Measurements from ENCODE around the gene HOXA6.

The HOXA6 gene
- total RNA-seq = 0 reads per million in 4 experiments

DNA sequence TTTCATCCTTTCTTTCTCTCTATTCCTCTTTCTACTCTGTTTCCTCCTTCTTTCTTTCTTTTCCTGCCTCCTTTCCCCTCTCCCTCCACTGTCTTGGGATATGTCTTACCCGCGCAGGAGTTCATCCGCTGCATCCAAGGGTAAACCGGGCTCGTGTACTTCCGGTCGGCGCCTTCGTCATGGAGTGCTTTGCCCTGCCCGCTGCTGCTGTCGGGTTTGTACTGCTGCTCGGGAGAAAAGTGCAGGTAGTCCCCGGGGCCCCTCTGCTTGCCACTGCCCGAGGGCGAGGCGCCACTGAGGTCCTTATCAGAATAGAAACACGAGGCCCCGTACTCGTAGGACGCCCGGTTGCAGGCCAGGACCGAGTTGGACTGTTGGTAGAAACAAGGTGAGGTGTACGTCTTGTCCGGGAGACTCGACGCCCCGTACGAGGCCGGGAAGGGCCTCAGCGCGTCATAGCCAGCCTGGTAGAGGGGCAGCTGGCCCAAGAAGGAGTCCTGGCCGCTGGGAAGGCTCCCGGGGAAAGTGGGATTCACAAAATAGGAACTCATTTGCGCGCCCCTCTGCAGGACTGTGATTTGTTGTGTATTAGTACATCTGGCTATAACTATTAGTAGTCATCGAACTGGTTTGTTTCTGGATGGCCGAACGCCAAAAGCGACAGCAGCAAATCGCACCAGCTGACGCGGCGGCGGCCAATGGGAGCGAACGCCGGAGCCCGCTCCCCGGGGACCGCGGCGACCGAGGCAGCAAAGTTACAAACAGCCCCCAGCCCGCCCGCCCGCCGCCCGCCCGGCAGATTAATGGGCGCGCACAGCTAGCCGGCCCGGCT is at the start of gene HOXA6:
Gene HOXA6, minus strand, starts transcription at position 576 of the 832 bp plus-strand sequence. Its CDS starts 25 bp downstream, at position 551.
- DNase-seq = no peak

GRCh38 chr7:27196287-27196767 is 48.8 kb upstream of the HOXA6 start:
- peak; percentile 76 for DNase-seq

DNA sequence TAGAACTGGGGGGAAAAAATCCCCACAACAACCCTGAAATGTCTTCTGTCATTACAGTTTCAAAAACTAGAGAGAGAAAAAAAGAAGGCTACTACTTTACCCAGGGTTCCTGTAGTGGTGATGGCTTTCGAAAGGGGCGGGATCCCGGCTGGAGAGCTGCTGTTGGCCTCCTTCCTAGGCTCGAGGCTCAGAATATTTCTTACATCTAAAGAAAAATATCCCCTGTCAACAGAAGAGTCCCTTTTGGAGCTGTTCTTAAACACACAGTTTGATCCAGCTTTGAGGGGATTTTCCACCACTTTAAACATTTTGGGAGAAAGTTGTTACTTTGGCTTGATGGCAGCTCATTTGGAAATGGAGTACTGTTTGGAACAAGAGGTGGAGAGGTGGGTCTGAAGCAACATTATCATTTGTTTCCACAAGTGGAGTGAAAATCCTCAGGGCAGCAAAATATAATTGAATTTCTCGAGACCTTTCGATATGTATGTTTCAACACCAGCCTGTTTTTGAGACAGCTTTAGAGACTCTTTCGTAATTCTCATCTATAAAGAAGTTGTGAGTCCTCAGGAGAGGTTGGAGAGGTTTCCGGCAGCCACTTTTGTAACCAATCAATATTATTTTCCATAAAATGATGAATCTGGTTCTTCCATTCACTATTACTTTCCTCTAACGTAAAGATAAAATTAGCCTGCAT is 47.3 kb upstream of the HOXA6 start:
- DNase-seq = no peak

GRCh38 chr7:27194002-27194352 is 46.4 kb upstream of the HOXA6 start:
- no peak for DNase-seq

DNA sequence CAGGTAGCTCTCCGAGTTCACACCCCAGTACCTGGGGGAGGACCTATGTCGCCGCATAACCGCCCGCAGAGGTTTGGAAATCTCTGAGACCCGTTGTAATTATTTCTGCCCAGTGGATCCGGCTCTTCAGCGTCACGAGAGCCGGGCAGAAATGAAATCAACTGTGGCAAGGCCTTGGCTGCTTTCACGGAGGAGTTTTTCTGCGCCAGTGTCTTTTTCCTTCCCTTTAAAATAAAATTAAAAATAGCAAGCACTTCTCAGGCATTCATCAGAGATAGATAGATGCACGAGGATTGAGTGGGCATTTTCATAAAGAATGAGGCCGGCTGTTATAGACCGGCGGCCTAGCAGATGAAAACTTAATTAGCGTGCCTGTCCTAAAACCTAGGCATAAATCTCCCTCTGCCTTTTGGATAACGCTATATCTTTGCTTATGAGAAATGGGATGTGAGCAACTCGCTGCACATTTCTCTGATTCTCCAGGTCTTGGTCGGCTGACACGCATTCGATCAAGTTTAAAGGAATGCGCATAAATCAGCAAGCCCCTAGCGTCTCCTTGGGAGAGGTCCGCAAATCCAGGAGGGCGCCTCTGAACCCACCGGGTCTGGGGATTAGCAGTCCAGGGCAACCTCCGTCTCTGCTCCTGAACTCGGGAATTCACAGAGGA is 45.9 kb upstream of the HOXA6 start:
- DNase-seq = no peak

GRCh38 chr7:27192546-27193334 is 45.2 kb upstream of the HOXA6 start:
- no peak for DNase-seq

DNA sequence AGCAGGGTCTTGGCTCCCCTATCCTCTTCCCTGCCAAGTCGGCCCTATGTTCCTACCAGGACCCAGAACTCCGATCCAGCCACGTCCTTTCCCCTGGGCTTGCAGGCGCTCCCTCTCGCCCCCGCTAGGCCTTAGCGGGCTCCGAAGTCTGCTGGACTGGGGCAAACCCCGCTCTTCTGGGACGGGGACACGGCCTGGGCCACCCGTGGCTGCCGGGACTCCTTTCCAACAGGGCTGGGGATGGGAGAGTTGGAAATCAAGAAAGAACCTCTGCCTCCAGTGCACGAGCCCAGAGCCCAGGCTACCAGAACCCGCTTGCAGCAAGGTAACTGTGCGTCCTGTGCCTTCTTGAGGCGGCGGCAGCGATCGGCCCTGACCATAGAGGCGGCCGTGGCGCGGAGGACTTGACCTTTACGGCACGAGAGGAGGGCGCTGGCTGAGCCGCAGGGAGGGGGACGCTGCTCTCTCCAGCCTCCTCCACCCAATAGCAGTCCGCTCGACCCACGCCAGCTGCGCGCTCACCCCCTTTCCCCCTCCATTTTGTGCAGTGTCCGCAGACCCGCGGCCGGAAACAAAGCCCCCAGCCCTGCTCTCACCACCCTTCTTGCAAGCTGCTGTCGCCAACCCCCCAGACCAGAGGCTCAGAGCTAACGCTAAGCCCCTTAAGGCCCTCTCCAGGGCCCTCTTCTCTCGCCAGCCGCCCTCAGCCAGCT is 44.4 kb upstream of the HOXA6 start:
- no peak for DNase-seq

- DNase-seq = no peak
Measured at GRCh38 chr7:27191161-27191731, 43.7 kb upstream of the HOXA6 start.

DNA sequence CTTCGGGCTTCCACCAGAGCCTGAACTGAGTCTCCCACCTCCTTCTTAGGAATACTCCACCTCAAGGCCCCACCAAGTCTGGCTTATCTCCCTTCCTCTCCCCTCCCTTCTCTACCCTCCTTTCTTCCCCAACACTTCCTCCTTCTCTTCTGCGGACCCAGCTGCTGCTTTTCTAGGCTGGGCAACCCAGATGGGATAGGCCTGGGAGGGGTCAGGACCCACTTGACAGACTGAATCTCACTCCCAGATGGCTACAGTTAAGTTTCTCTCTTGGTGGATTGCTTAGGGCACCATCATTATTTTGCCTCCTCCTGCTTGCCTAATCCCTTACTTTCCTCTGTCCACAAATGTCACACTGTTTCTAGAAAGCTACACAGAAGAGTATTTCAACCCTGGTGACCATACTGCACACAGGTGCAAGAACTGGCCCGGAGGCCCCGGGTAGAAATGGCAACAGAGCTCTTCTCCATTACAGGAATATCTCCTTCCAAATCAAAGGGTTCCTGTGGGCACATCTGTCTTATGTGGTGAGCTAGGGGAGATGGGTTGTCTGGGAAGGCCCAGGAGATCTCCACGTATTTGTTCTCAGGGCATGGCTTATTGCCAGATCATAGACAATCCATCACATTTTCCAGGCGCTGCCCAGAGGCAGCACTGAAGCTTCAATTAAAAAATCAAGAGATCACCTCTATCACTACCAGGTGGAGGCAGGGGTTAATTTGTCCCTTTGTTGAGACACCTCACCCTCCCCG is 42.6 kb upstream of the HOXA6 start:
- DNase-seq = no peak

- no peak for DNase-seq
Measured at GRCh38 chr7:27189295-27189996, 41.9 kb upstream of the HOXA6 start.

- DNase-seq = no peak
Measured at GRCh38 chr7:27188386-27189294, 41.1 kb upstream of the HOXA6 start.

DNA sequence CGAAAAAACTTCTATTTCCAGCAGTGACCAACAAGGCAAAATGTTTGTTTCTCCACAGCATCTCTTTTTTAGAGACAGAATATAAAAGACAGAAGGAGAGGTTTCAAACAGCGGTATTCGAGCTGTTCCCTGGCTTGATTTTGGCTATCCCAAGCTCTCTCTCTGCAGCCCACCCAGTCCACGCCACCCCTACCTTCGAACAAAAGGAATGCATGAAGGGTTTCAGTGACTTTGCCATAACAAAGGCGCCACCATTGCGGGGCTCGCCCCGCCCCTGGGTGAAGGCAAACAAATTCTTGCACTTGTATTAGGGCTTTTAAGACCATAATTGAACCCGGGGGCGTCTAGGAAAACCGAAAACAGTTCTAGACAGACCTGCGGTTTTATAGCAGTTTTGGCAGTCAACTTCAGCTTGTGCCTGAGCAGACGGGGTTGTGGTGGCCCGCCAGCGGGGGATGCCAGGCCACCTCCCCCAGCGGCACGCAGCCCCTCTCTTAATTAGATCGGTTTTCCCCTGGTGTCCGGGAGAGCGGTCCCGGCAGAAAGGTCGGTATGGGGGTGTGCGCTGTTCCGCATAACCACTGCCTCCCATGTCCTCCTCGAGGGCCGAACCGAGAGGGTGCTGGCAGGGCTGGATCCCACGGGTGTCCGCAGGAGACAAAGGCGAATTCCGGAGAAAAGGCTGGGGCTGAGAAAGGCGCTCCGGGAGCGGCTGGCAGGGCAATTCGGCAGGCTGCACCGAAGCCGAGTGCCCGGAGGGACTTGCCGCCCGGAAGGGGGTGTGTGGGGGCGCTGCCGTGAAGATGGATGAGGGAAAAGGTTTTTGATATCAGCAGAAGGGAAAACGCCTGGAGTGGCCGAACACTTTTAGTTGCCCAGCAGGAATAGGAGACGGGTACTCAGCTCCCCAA is 40.2 kb upstream of the HOXA6 start:
- DNase-seq = no peak

GRCh38 chr7:27186668-27187474 is 39.3 kb upstream of the HOXA6 start:
- no peak for DNase-seq

GRCh38 chr7:27185854-27186667 is 38.5 kb upstream of the HOXA6 start:
- DNase-seq = no peak

DNA sequence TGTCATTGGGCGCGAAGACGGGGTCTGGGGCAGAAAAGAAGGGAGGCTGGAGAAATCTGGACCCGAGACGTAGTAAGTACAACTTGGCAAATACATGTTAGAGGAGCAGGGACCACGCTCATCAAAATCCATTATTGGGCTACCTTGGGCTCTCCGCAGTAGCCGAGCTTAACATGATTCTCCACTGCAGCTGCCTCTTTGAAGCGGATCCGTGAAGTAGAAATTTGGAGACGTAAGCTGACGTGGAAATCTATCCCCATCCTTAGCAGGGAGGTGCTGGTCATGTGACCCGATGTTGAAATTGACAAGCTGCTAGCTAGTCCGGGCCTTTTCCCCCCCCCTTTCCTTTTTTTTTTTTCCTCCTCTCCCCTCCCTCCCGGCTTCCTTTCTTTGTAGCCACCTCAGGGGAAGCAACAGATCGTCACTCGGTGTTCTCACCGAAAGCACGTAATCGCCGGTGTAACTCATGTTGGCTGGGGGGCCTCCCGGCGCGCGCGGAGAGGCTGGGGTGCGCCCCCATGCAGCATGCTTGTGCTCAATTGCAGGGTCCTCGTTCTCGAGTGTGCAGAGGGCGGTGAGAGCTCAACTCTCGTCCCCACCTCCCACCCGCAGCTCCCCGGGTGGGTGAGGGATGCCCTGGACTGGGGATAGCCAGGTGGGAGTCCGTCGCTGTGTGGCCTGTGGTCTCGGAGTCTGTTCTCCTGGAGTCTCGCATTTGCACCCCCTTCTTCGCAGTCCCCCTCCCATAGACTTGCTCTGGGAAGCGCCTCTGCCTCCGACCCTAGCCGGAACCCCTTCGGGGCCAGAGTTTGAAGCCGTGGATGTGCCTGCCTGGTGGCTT is 37.7 kb upstream of the HOXA6 start, which contains the start of gene HOXA11:
Gene HOXA11, minus strand, starts transcription at position 220 of the 841 bp plus-strand sequence. Its CDS starts 88 bp downstream, at position 132.
- DNase-seq = no peak
